Measurements from ENCODE around the gene C16orf90. TPM values are rescaled to one million over a fixed set of nuclear protein-coding genes. Genes with fewer than 3 reads are reported as not detected.

C16orf90 gene
- total RNA-seq, 1 experiment from 2014 or later: not detected

GRCh38 chr16:3469736-3470135, 25.6 kb downstream of the C16orf90 start:
- CTCF ChIA-PET: no interaction called here
- TF ChIP-seq CTCF (conservative IDR thresholded peaks at IDR 0.05; ENCODE audit: low read depth, low read length) (no peak), EZH2 (IDR thresholded peaks at IDR 0.05; ENCODE audit: borderline replicate concordance, low read depth, low read length, poor library complexity, severe bottlenecking) (no peak)

GRCh38 chr16:3468501-3468900, 26.8 kb downstream of the C16orf90 start:
- ChIA-PET POLR2A (ENCODE audit: low non-redundant PET) (no interaction called here), CTCF (no interaction called here)
- BruUV-seq (replicated peaks): no TSS peak
- Histone ChIP-seq H3K27me3 (replicated peaks; ENCODE audit: insufficient read depth, low read depth, low read length, poor library complexity) (no peaks in the 10 kb centered on the region), H3K4me1 (ENCODE audit: insufficient read depth, low read length, poor library complexity, severe bottlenecking) (no peaks in the 10 kb centered on the region), H3K27ac (ENCODE audit: low read depth, low read length, poor library complexity, severe bottlenecking) (no peak overlapping the region), H3K9me3 (ENCODE audit: low read depth, low read length, poor library complexity, severe bottlenecking) (no peaks in the 10 kb centered on the region), H3K4me3 (ENCODE audit: low read depth, low read length, poor library complexity, severe bottlenecking) (no peak overlapping the region), H3K36me3 (ENCODE audit: insufficient read depth, low read length, poor library complexity, severe bottlenecking) (no peaks in the 10 kb centered on the region)
- intact Hi-C loops (cut with micrococcal nuclease; ENCODE audit: unreplicated experiment): no loop called here
- no peak for DNase-seq (ENCODE audit: low spot score)
- TF ChIP-seq EZH2 (IDR thresholded peaks at IDR 0.05; ENCODE audit: borderline replicate concordance, low read depth, low read length, poor library complexity, severe bottlenecking) (no peak), CTCF (conservative IDR thresholded peaks at IDR 0.05; ENCODE audit: low read depth, low read length) (no peak)

More at GRCh38 chr16:3469736-3470135, 25.6 kb downstream of the C16orf90 start:
- POLR2A ChIA-PET (ENCODE audit: low non-redundant PET): no interaction called here
- no TSS peak for BruUV-seq (replicated peaks)
- Histone ChIP-seq H3K27me3 (replicated peaks; ENCODE audit: insufficient read depth, low read depth, low read length, poor library complexity) (no peaks in the 10 kb centered on the region), H3K9me3 (ENCODE audit: low read depth, low read length, poor library complexity, severe bottlenecking) (no peaks in the 10 kb centered on the region), H3K36me3 (ENCODE audit: insufficient read depth, low read length, poor library complexity, severe bottlenecking) (no peaks in the 10 kb centered on the region), H3K4me3 (ENCODE audit: low read depth, low read length, poor library complexity, severe bottlenecking) (no peak overlapping the region), H3K27ac (ENCODE audit: low read depth, low read length, poor library complexity, severe bottlenecking) (no peak overlapping the region), H3K4me1 (ENCODE audit: insufficient read depth, low read length, poor library complexity, severe bottlenecking) (no peaks in the 10 kb centered on the region)
- intact Hi-C loops (cut with micrococcal nuclease; ENCODE audit: unreplicated experiment): no loop called here
- DNase-seq (ENCODE audit: low spot score): no peak

GRCh38 chr16:3467921-3468320, 27.4 kb downstream of the C16orf90 start:
- BruUV-seq (replicated peaks): no TSS peak
- Histone ChIP-seq H3K27me3 (replicated peaks; ENCODE audit: insufficient read depth, low read depth, low read length, poor library complexity) (no peaks in the 10 kb centered on the region), H3K4me3 (ENCODE audit: low read depth, low read length, poor library complexity, severe bottlenecking) (no peak overlapping the region), H3K4me1 (ENCODE audit: insufficient read depth, low read length, poor library complexity, severe bottlenecking) (no peaks in the 10 kb centered on the region), H3K36me3 (ENCODE audit: insufficient read depth, low read length, poor library complexity, severe bottlenecking) (no peaks in the 10 kb centered on the region), H3K9me3 (ENCODE audit: low read depth, low read length, poor library complexity, severe bottlenecking) (no peaks in the 10 kb centered on the region), H3K27ac (ENCODE audit: low read depth, low read length, poor library complexity, severe bottlenecking) (no peak overlapping the region)
- TF ChIP-seq EZH2 (IDR thresholded peaks at IDR 0.05; ENCODE audit: borderline replicate concordance, low read depth, low read length, poor library complexity, severe bottlenecking) (no peak), CTCF (conservative IDR thresholded peaks at IDR 0.05; ENCODE audit: low read depth, low read length) (no peak)
- POLR2A ChIA-PET (ENCODE audit: low non-redundant PET): no interaction called here
- intact Hi-C loops (cut with micrococcal nuclease; ENCODE audit: unreplicated experiment): no loop called here
- CTCF ChIA-PET: no interaction called here
- peak; percentile 54 for DNase-seq (ENCODE audit: low spot score)
